SIG-M5 (cell line): Measurements from ENCODE around the gene TFF2.

Experiments used
- DNase-seq: peaks from one replicate; lab custom pipeline; 2025; lab: John Stamatoyannopoulos, UW

TFF2 gene

DNA sequence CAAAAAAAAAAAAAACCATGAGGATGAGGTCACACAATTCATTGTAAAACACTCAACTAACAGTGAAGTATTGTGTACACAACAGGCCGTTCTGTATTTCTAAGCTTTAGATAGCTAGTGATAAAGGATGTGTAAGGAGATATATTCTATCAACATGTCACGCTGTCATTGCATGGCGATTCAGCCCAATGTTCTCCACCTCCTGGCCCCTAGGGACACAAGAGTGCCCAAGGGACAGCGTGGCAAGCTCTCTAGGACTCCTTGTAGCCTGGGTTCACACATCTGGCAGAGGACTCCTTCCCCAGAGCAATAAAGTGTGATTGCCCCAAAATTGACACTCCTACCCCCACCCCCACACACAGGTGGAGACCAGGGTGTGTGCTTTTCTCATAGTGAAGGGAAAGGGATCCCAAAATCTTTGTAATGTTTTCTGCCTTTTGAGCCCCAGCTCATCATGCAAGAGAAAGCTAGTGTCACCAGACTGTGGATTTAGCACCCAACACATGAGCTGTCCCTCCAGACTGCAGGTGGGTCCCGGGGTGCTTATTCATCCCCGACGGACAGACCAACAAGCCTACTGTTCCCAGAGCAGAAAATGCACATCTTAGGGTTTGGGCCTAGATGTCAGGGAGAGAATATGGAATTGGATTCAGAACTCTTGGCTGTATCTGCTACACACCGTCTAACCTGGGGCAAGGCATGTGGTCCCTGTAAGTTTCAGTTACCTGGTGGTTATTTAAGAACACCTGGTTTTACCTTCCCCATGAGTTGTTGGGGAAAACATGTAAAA is 33.6 kb upstream of the TFF2 start:
- no peak for DNase-seq

DNA sequence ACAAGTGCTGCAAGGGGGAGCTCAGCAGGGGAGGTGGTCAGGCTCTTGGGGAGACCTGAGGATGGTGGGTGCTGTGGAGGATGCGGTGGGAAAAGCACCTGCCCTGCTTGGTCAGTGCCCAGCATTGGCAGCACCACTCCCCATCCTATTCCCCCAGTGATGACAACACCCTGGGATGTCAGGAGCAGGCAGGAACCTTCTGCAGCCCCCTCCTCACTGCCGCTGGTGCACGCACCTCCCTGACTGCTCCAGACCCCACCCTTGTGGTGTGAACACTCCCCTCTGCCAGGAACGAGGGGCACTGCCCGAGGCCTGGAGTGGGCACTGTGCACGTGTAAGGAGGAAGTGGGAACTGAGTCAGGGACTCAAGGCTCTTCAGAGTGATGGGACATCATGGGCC is 32.5 kb upstream of the TFF2 start:
- no peak for DNase-seq

GRCh38 chr21:42382915-42383314 is 32.1 kb upstream of the TFF2 start:
- no peak for DNase-seq

DNA sequence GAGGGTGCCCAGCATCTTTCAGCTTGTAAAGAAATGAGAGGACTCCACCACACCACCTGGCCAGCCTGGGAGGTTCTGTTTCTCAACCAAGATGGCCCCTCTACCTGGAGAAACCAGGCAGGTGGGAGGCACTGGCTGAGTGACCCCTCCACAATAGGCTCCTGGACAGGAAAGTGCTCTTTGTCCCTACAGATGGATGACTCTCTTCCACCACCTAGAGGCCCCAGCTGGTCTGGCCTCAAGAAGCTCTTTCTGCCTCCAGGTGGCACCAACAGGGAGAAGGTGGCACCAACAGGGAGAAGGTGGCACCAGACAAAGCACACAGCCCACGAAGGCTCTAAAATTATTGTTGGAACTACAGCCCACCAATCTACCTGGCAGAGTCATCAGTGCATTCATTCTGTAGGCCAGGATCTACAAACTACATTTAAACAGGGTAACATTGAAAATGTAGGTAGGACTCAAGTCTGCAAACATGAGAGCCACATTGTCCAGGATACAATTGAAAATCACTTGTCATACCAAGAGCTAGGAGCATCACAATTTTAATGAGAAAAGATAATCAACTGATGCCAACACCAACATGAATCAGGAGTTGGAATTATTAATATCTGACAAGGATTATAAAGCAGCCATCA is 30.7 kb upstream of the TFF2 start:
- DNase-seq: no peak

DNA sequence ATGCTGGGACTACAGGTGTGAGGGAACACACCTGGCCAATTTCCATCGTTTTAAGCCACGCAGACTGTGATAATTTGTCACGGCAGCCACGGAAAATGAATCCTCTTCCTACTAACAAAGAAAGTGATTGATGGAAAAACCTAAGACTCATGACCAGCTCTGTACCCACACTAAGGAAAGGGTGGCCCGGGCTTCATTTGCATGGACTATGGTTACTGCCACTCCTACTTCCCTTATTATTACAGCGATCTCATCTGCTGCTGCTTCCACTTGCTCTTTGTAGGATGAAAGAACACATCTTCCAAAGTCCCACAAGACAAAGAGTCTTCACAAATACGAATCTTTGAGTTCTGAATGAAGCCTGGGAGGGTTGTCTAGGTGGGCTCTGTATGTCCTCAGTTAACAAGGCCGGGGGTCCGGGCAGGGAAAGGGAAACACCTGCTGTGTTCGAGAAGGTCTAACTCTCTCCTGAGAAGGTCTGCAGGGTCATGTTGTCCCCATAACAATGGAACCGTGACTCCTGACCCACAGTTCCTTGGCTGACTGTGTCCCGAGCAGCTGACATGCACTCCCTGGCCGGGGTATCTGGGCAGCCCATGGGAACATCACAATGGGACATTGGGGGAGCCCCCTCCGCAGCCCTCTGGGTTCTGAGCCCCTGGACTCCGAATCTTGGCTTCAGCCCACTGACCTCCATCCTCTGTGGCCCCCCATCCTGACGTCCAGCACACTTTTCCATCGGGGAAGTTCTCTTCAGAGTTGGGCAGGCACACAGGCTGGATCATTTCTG is 28.8 kb upstream of the TFF2 start:
- DNase-seq: no peak

- DNase-seq: no peak
These were observed 27.6 kb upstream of the TFF2 start for GRCh38 chr21:42378418-42378817.

- DNase-seq: no peak
These were observed 27.2 kb upstream of the TFF2 start for GRCh38 chr21:42377951-42378340.

DNA sequence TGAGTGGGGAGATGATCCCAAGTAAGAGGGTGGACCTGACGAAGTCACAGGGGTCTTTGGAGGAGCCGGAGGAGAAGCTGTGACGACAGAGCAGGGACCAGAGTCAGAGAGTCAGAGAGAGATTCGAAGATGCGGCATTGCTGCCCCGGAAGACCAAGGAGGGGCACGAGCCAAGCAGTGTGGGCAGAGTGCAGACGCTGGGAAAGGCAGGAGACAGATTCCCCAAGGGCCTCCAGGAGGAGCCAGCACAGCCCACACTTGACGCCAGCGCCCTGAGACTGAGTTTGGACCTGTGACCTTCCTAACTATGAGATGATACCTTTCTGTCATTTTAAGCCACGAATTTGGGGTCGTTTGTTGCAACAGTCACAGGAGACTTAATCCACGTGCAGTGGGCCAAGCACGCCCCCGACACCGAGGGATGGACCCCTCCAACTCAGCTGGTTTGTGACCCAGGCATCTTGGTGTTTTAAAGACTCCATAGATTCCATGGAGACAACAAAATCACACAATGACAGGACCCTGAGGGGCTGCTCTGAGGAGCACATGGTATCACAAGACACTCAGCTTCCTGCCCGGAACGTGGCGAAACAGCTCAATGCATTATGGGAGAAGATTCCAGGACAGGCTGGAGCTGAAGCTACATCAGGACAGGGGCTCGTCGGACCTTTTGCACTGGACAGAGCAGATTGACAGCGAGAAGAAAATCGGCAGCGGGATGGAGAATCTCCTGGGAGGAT is 26.6 kb upstream of the TFF2 start:
- no peak for DNase-seq

GRCh38 chr21:42376338-42376982 is 25.7 kb upstream of the TFF2 start:
- DNase-seq: no peak

GRCh38 chr21:42375966-42376337 is 25.2 kb upstream of the TFF2 start:
- no peak for DNase-seq

GRCh38 chr21:42375506-42375905 is 24.7 kb upstream of the TFF2 start:
- DNase-seq: no peak

GRCh38 chr21:42374864-42375499 is 24.2 kb upstream of the TFF2 start:
- DNase-seq: no peak

DNA sequence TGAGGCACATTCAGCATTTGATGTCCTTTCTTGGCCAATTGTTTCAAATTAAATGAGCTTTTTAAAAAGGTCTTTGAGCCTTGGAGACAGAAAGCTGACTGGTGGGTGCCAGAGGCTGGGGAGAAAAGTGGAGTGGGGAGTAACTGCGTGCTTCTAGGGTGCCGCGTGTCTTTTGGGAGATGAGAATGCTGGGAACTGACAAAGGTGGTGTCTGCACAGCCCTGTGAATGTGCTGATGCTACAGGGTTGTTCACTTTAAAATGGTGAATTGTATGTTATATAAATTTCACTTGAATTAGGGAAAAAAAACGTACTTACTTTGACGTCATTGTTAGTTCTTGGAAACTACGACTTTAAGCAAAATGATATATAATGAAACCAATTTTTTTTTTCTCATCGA is 23.7 kb upstream of the TFF2 start:
- DNase-seq: no peak

DNA sequence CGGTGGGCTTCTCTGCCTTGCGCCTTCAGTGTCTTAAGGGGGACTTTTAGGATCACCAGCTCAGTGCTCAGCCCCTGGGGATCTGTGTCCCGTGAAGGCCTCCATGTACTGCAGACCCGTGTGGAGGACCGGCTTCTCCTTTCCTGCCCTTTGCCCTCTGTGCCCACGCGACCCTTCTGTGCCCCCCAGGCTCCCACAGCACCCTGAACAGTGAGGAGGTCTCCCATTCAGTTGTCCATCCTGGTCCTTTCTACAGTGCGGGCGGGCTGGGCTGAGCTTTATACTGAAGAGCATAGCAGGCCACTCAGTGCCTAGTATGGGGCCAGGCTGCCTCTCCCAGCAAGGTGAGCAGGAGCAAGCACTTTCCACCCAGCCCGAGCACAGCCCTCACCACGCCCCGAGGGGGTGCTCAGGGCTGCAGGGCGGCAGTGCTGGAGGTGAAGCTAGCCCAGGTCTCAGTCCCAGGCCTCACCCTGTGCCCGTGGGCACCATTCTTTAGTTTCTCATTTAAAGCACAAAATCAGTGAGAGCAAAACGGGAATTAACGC is 23.2 kb upstream of the TFF2 start:
- no peak for DNase-seq

DNA sequence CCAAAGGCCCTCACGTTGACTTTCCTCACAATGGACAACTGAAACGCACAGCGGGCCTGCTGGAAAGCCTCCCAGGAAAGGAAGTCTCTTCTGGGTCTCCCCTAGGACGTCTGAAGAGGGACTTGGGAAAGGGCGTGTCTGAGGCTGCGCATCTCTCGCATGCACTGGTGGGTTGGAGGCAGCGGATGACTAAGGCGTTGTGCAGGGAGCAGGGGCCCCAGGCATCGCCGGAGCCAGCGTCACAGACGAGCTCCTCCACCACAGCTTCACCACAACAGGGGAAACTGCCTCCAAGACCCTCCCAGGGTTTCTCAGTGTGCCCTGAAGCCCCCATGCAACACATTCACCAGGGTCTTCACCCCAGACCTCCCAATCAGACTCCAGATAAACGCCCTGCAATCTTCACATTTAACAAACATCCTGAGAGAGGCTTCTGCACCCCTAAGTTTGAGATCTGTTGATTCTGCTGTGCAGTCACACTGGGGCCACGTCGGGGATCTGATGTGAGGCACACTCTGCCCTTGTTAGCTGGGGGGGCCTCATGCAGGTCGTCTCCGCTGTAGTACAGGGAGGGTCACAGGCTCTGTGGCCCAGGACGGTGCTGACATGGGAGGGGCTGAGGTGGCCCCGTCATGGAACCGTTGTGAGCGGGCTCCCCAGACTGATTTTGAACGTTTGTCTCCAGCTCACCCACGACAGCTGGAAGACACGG is 22.6 kb upstream of the TFF2 start:
- DNase-seq: no peak

DNA sequence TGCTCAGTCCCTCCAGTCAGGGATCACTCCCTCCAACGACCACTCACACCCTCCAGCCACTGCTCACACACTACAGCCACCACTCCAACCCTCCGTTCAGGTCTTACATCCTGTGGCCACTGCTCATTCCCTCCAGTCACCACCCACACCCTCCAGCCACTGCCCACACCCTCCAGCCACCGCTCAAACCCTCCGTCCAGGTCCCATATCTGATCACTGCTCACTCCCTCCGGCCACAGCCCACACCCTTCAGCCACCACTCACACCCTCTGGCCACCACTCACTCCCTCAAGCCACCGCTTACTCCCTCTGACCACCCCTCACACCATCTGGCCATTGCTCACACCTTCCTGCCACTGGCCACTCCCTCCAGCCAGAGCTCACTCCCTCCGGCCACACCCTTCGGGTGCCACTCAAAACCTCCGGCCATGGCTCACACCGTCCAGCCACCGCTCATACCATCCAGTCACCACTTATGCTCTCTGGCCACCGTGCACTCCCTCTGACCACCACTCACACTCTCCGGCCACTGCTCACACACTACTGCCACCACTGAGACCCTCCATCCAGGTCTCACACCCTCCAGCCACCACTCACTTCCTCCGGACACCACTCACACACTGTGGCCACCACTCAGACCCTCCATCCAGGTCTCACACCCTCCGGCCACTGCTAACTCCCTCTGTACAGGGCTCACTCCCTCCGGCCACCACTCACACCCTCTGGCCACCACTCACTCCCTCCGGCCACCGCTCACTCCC is 20.3 kb upstream of the TFF2 start:
- DNase-seq: no peak

- DNase-seq: no peak
These were observed 19.0 kb upstream of the TFF2 start for GRCh38 chr21:42369821-42370220.

DNA sequence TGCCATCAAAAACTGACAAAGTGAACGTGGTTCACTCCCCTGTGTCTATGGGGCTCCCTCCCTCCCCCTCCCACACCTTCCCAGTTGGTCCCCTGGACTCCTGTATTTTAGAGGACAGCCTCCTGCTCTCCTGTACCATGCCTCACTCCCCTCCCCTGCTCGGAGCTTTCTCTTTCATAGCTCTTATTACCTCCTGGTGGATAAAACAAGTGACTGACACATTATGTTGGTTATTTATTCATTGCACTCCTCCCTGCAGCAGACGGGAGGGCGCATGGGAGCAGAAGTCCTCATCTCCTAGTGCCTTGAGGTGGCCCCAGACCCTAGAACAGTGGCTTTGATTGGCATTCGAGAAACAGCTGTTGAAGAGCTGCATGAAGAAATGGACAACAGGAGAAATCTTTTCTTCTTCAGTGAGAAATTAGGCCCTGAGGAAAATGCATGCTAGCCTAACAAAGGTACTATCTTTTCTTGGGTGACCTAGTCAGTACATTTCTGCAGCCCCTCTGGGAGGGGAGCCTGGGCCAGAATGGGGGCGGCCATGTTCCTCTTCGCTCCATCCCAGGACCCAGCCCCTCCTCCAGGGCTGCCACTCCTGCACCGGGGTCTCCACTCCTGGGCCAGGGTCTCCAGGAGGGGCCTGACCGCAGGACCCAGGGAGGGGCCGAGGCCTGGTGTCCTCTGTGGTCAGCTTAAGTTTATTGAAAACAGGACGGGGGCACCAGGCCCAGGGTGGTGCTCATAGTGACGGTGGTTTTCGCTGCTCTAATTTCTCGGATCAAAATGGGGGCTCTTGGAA is 16.8 kb upstream of the TFF2 start:
- DNase-seq: no peak
